Sigmoid colon (tissue), 4 donors: ENCODE data around the gene MEPE.

Source experiments
- CTCF ChIP-seq, 4 experiments: fragments of 450-650 bp in 3 of 4; fragments of 200-600 bp in 1 of 4; IDR thresholded peaks; one replicate each; pipeline ENCODE4 v1.5.1; 2016 to 2019; ENCODE audit warnings: antibody characterized with exemption in 4 of 4, mild to moderate bottlenecking in 3 of 4, moderate library complexity in 2 of 4
- POLR2AphosphoS5 ChIP-seq, 4 donors: sonication (generic); formaldehyde crosslinking; IDR thresholded peaks; one replicate each; pipeline ENCODE4 v1.6.1; 2017; ENCODE audit warnings: antibody characterized with exemption in 4 of 4

DNA sequence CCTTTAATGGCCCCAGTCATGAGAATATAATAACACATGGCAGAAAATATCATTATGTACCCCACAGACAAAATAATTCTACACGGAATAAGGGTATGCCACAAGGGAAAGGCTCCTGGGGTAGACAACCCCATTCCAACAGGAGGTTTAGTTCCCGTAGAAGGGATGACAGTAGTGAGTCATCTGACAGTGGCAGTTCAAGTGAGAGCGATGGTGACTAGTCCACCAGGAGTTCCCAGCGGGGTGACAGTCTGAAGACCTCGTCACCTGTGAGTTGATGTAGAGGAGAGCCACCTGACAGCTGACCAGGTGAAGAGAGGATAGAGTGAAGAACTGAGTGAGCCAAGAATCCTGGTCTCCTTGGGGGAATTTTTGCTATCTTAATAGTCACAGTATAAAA is 13.5 kb downstream of the MEPE start:
- TF ChIP-seq CTCF (IDR thresholded peaks at IDR 0.05) (no peak), POLR2AphosphoS5 (IDR thresholded peaks at IDR 0.05) (no peak)
